LHCN-M2 (cell line): ENCODE data around the gene NXPE1. TPM values are rescaled to one million over a fixed set of nuclear protein-coding genes. Genes with fewer than 3 reads are reported as not detected.
"Not testable (repeated sequence)": the region's sequence is repeated elsewhere in the genome, so short reads cannot be mapped to it uniquely, and the experiment has no call there.

Source experiments
- DNase-seq: peaks from one replicate; pipeline ENCODE4 v3.0.0-alpha.2; 2012; ENCODE audit warnings: low read depth
- polyA plus RNA-seq: library from polyadenylated mRNA; unstranded; fragments of >200 nt; gene quantifications from one replicate; pipeline ENCODE4 v1.2.1, GENCODE V29; 2012; ENCODE audit warnings: missing spikeins
- total RNA-seq: library from RNA; depleted of rRNA; stranded (reverse); fragments of >200 nt; gene quantifications from 2 replicates; pipeline ENCODE4 v1.2.3, GENCODE V29; 2014; rRNA removed

Gene NXPE1
- not detected in 2 replicates for total RNA-seq
- not detected for polyA plus RNA-seq

- no peak for DNase-seq
Measured at GRCh38 chr11:114559425-114560310, at the start of gene NXPE1. Gene NXPE1 (minus strand): TSS chr11:114559881. CDS start chr11:114551201, 8,680 bp downstream.

DNA sequence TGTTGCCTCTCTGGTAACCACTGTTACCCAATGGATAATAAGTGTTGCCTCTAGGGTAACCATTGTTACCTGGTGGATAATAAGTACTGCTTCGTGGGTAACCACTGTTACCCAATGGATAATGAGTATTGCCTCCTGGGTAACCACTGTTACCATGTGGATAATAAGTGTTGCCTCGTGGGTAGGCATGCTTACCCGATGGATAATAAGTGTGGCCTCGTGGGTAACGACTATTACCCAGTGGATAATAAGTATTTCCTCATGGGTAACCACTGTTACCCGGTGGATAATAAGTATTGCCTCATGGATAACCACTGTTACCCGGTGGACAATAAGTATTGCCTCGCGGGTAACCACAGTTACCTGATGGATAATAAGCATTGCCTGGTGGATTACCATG, 49.7 kb upstream of the NXPE1 start:
- no peak for DNase-seq

DNA sequence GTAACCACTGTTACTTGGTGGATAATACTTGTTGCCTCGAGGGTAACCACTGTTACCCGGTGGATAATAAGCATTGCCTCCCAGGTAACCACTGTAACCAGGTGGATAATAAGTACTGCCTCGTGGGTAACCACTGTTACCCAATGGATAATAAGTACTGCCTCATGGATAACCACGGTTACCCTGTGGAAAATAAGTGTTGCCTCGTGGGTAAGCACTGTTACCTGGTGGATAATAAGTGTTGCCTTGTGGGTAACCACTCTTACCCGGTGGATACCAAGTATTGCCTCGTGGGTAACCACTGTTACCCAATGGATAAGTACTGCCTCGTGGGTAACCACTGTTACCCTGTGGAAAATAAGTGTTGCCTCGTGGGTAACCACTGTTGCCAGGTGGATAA, 48.9 kb upstream of the NXPE1 start:
- DNase-seq = not testable (repeated sequence)

DNA sequence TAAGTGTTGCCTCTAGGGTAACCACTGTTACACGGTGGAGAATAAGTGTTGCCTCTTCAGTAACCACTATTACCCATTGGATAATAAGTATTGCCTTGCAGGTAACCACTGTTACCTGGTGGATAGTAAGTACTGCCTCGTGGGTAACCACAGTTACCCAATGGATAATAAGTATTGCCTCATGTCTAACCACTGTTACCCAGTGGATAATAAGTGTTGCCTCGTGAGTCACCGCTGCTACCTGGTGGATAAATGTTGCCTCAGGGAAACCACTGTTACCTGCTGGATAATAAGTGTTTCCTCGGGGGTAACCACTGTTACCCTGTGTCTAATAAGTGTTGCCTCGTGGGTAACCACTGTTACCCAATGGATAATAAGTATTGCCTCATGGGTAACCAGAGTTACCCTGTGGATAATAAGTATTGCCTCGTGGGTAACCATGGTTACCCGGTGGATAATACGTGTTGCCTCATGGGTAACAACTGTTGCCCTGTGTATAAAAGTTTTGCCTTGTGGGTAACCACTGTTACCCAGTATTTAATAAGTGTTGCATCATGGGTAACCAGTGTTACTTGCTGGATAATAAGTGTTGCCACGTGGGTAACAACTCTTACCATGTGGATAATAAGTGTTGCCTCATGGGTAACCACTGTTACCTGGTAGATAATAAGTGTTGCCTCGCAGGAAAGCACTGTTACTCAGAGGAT, 48.2 kb upstream of the NXPE1 start:
- DNase-seq = no peak

DNA sequence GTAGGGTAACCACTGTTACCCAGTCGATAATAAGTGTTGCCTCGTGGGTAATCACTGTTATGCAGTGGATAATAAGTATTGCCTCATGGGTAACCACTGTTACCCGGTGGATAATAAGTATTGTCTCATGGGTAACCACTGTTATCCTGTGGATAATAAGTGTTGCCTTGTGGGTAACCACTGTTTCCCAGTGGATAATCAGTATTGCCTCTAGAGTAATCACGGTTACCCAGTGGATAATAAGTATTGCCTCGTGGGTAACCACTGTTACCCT, 47.1 kb upstream of the NXPE1 start:
- DNase-seq = not testable (repeated sequence)

DNA sequence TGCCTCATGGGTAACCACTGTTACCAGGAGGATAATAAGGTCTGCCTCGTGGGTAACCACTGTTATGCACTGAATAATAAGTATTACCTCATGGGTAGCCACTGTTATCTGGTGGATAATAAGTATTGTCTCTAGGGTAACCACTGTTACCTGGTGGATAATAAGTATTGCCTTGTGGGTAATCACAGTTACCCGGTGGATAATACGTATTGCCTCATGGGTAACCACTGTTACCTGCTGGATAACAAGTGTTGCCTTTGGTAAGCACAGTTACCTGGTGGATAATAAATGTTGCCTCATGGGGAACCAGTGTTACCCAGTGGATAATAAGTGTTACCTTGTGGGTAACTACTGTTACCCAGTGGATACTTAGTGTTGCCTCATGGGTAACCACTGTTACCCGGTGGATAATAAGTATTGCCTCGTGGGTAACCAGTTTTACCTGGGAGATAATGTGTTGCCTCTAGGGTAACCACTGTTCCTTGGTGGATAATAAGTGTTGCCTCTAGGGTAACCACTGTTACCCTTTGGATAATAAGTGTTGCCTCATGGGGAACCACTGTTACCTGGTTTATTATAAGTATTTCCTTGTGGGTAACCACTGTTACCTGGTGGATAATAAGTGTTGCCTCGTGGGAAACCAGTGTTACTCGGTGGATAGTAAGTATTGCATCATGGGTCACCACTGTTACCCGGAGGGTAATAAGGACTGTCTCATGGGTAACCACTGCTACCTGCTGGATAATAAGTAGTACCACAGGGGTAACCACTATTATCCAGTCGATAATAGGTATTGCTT, 46.5 kb upstream of the NXPE1 start:
- no peak for DNase-seq

DNA sequence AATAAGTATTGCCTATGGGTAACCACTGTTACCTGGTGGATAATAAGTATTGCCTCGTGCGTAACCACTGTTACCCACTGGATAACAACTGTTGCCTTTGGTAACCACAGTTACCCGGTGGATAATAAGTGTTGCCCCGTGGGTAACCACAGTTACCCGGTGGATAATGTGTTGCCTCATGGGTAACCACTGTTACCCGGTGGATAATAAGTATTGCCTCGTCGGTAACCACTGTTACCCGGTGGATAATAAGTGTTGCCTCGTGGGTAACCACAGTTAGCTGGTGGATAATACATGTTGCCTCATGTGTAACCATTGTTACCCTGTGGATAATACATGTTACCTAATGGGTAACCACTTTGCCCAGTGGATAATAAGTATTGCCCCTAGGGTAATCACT, 45.7 kb upstream of the NXPE1 start:
- DNase-seq = no peak

DNA sequence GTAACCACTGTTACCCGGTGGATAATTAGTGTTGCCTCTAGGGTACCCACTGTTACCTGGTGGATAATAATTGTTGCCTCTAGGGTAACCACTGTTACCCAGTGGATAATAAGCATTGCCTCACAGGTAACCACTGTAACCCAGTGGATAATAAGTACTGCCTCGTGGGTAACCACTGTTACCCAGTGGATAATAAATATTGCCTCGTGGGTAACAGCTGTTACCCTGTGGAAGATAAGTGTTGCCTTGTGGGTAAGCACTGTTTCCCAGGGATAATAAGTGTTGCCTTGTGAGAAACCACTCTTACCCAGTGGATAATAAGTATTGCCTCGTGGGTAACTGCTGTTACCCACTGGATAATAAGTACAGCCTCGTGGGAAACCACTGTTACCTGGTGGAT, 45.2 kb upstream of the NXPE1 start:
- DNase-seq = no peak

DNA sequence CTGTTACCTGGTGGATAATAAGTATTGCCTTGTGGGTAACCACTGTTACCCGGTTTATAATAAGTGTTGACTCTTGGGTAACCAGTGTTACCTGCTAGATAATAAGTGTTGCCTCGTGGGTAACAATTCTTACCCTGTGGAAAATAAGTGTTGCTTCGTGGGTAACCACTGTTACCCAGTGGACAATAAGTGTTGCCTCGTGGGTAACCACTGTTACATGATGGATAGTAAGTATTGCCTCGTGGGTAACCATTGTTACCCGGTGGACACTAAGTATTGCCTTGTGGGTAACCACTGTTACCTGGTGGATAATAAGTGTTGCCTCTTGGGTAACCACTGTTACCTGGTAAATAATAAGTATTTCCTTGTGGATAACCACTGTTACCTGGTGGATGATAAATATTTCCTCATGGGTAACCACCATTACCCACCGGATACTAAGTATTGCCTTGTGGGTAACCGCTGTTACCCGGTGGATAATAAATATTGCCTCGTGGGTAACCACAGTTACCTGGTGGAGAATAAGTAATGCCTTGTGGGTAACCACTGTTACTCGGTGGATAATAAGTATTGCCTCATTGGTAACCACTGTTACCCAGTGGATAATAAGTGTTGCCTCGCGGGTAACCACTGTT, 44.6 kb upstream of the NXPE1 start:
- no peak for DNase-seq

- DNase-seq = not testable (repeated sequence)
Measured at GRCh38 chr11:114603151-114603550, 43.5 kb upstream of the NXPE1 start.

DNA sequence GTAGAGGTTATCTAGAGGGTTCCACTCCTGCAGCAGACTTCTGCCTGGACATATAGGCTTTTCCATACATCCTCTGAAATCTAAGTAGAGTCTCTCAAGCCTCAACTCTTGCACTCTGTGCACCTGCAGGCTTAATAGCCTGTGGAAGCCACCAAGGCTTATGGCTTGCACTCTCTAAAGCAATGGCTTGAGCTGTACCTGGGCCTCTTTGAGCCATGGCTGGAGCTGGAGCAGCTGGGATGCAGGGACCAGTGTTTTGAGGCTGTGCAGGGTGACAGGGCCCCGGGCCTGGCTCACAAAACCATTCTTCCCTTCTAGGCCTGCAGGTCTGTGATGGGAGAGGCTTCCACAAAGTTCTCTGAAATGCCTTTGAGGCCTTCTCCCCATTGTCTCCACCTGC, 38.8 kb upstream of the NXPE1 start:
- no peak for DNase-seq

DNA sequence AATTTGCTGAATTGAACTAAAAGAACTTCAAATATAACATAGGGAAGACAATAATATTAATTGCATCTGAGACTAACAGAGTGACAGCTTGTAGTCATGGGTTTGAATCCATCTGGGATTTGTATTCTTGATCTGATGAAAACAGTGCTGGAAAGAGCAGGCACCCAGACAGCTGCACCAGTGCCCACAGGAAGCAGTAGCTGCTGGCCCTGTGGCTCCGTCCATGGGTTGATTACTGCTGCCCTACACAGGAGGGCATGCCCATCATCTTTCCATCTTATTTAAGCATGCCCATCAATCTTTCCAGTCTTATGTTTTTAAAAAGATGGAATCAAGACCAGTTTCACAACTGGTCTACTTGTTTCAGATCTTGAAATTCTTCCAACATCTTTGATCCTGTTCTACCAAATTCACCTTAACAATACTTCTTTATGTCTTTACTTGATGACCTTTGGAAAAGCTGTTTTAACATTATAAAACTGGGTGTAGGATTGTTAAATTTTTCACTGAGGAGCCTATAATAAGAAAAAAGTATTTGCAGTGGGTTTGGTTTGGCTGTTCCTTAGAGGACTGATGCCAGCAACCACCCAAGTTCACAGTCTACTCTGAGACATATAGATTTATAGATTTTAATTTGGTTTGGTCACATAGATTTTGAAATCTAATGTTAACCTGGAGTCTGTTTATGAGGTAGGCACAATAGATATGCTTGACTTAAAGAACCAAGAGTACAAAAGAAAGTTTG, 36.7 kb upstream of the NXPE1 start:
- DNase-seq = no peak

GRCh38 chr11:114595571-114595970, 35.9 kb upstream of the NXPE1 start, which contains the start of gene NXPE4:
Gene NXPE4 (minus strand): TSS chr11:114595786. CDS start chr11:114594759, 1,027 bp downstream.
- no peak for DNase-seq

- no peak for DNase-seq
Measured at GRCh38 chr11:114594703-114595102, 35.0 kb upstream of the NXPE1 start.

GRCh38 chr11:114587398-114587953, 27.8 kb upstream of the NXPE1 start:
- no peak for DNase-seq

DNA sequence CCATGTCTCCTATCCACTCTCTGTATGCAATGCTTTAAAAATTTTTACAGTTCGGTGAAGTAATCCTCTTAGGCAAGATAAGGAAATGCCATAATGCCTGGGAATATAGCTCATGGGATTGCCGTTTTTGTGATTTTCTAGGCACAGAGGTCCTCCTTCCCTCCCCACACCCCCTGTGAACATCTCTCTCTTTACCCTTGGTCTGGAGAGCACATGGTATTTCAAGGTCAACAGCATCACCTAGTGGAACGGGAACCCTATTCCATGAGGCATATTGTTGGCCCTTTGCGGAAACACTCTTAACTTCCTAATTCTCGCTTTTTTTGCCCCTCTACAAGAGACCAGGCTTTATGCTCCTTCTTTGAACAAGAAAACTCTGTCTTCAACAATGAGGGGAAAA, 27.1 kb upstream of the NXPE1 start:
- DNase-seq = no peak

DNA sequence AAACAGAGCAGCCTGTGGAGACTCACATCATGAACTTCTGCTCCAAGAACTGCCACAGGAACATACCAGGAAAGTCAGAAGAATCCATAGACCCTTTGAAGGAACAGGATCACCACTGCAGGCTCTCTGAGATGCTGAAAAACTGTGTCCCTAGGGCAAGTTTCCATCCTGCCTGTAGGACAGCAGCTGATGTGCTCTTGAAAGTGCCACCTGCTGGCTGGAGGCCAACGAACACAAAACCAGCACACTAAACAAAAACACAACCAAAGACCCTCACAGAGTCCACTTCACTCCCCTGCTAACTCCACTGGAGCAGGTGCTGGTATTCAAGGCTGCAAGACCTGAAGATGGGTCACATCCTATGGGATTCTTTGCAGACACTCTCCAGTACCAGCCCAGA, 12.0 kb upstream of the NXPE1 start:
- no peak for DNase-seq

DNA sequence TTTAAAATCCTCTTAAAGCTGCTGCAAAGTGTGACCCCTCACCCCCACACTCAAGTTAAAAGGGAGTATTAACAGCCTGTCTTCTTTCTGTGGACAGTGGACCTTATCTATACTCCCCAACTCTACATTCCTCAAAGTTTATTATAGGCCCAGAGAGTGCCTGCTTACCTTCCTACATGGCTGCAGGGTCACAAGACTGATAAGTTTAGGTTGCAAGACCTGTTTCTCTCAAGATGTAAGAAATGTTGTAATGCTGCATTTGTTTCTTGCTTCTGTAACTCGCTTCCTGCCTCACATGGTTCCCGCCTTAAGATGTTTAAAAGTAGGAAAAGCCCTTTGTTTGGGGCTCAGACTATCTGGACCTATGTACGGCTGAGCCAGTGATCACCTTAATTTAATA, 10.1 kb upstream of the NXPE1 start:
- no peak for DNase-seq

- DNase-seq = no peak
Measured at GRCh38 chr11:114566276-114566675, 6.6 kb upstream of the NXPE1 start.

DNA sequence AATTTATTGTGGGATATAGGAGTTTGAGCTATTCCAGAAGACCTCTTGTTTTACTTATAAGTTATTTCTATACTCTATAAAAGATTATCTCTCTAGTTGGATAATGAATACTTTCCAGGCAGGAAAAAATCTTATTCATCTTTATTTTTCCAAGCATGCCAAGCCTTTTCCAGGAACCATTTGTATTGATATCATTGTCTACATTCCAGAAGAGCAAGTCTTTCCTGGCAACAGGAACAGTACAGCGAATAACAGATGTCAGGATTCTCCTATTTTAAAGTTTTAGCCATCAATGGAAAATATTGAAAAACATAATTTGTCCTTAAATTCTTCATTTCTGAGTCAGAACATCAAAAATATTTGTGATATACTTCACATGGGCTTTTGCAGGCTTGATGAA, 5.2 kb upstream of the NXPE1 start:
- DNase-seq = no peak

DNA sequence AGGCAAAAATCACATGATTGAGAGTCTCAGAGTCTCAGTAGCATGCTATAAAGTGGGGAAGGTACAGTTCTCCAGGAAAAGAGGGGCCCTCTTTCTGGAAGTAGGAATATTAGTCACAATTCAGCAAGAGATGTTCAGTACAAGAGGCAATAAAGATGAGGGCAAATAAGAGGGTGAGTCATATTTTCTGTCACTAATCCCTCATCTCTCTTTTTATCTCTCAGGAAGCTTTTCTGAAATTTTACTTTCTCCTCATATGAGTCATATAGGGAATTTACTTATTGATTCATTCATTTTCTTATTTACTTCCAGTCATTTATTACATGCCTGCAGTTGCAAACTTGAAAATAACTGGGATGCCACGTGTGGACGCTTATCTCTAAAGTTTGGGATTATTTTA, 3.4 kb upstream of the NXPE1 start:
- DNase-seq = peak; percentile 68
